ENCODE data around the gene SUMO3. TPM values are rescaled to one million over a fixed set of nuclear protein-coding genes. Genes with fewer than 3 reads are reported as not detected.

SUMO3 gene
- total RNA-seq, 2 donors from 2014 or later: 66.5 to 66.9 TPM

- DNase-seq (ENCODE audit: low spot score): no peak
- Histone ChIP-seq H3K27me3 (replicated peaks; ENCODE audit: insufficient read depth) (no peaks in the 10 kb centered on the region), H3K4me3 (no peak overlapping the region), H3K9me3 (no peaks in the 10 kb centered on the region), H3K27ac (no peak overlapping the region), H3K4me1 (ENCODE audit: control insufficient read depth in 1 of 2, low read depth in 2 of 2) (peaks cover 8 to 11% of the 10 kb centered on the region in 2 donors), H3K36me3 (peaks cover 68% of the 10 kb centered on the region)
- no peak for ATAC-seq (ENCODE audit: insufficient number of reproducible peaks, low FRiP score, low read depth)
- TF ChIP-seq CTCF (IDR thresholded peaks at IDR 0.05): no peak
Measured at GRCh38 chr21:44850905-44851657, 33.2 kb upstream of the SUMO3 start.

GRCh38 chr21:44850208-44850800 is 32.4 kb upstream of the SUMO3 start:
- Histone ChIP-seq H3K36me3 (peaks cover 61% of the 10 kb centered on the region), H3K27me3 (replicated peaks; ENCODE audit: insufficient read depth) (no peaks in the 10 kb centered on the region), H3K4me3 (no peak overlapping the region), H3K4me1 (ENCODE audit: control insufficient read depth in 1 of 2, low read depth in 2 of 2) (peaks cover 15 to 19% of the 10 kb centered on the region in 2 donors), H3K27ac (no peak overlapping the region), H3K9me3 (no peaks in the 10 kb centered on the region)
- no peak for TF ChIP-seq CTCF (IDR thresholded peaks at IDR 0.05)
- ATAC-seq (ENCODE audit: insufficient number of reproducible peaks, low FRiP score, low read depth) (no peak), DNase-seq (ENCODE audit: low spot score) (no peak)

GRCh38 chr21:44849616-44850130 is 31.8 kb upstream of the SUMO3 start:
- Histone ChIP-seq H3K27ac (no peak overlapping the region), H3K27me3 (replicated peaks; ENCODE audit: insufficient read depth) (no peaks in the 10 kb centered on the region), H3K9me3 (no peaks in the 10 kb centered on the region), H3K4me1 (ENCODE audit: control insufficient read depth in 1 of 2, low read depth in 2 of 2) (peaks cover 15 to 19% of the 10 kb centered on the region in 2 donors), H3K4me3 (no peak overlapping the region), H3K36me3 (peaks cover 55% of the 10 kb centered on the region)
- ATAC-seq (ENCODE audit: insufficient number of reproducible peaks, low FRiP score, low read depth) (no peak), DNase-seq (ENCODE audit: low spot score) (no peak)
- TF ChIP-seq CTCF (IDR thresholded peaks at IDR 0.05): no peak

DNA sequence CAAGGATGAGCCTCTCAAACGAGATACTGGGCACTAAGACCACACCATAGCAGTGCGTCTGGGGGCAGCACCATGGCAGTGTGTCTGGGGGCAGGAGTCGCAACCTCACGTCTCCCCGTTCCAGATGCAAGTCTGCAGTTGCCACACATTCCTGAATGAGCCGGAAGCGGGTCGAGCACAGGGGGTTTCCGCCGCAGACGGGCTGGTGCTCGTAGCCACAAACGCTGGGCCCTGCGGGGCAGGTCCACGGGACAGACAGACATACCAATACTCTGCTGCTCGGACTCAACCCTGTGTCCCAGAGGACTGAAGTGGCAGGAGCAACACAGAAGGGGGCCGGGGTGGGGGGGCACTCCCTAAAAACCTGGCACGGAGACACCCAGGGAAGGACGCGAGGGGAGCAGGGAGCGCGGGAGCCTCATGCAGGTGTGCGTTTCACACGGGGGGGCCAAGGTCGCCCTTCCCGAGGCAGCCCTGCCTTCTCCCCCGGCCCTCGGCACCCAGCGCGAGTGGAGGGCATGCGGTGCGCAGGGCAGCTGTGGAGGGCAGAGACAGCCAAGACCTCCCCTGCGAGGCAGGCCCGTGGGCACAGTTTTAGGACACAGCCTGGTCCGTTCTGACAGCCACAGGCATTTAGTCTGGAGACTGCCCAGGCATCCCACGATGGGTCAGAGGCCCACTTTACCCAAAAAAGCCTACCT is 31.1 kb upstream of the SUMO3 start:
- ATAC-seq (ENCODE audit: insufficient number of reproducible peaks, low FRiP score, low read depth) (no peak), DNase-seq (ENCODE audit: low spot score) (no peak)
- peaks cover 48% of the 10 kb centered on the region for H3K36me3 ChIP-seq
- peaks cover 15 to 19% of the 10 kb centered on the region in 2 donors for H3K4me1 ChIP-seq (ENCODE audit: control insufficient read depth in 1 of 2, low read depth in 2 of 2)
- no peak overlapping the region for H3K4me3 ChIP-seq
- no peaks in the 10 kb centered on the region for H3K27me3 ChIP-seq (replicated peaks; ENCODE audit: insufficient read depth)
- H3K27ac ChIP-seq: no peak overlapping the region
- no peaks in the 10 kb centered on the region for H3K9me3 ChIP-seq
- no peak for TF ChIP-seq CTCF (IDR thresholded peaks at IDR 0.05)
